Neuronal stem cell (in vitro differentiated cells): ENCODE measurements around the gene SEC23A.

ENCODE experiments used
- DNase-seq: peaks from one replicate; pipeline ENCODE4 v3.0.0-alpha.2; 2013; ENCODE audit warnings: low spot score
- H2AFZ ChIP-seq: one replicate; pipeline ENCODE4 v1.6.1; 2013; ENCODE audit warnings: mild to moderate bottlenecking, low read length, inconsistent platforms
- H2AK5ac ChIP-seq: 2 replicates; pipeline ENCODE4 v1.6.1; 2013; ENCODE audit warnings: low read depth, mild to moderate bottlenecking, inconsistent platforms, low read length, moderate library complexity, mixed read lengths
- H2BK120ac ChIP-seq: 2 replicates; pipeline ENCODE4 v1.6.1; 2013; ENCODE audit warnings: low read depth, mild to moderate bottlenecking, inconsistent platforms, low read length, moderate library complexity, mixed read lengths
- H2BK12ac ChIP-seq: one replicate; pipeline ENCODE4 v1.6.1; 2013; ENCODE audit warnings: low read length, inconsistent platforms
- H2BK15ac ChIP-seq: 2 replicates; pipeline ENCODE4 v1.6.1; 2013; ENCODE audit warnings: mild to moderate bottlenecking, low read length, inconsistent platforms, mixed read lengths
- H2BK5ac ChIP-seq: one replicate; pipeline ENCODE4 v1.6.1; 2013; ENCODE audit warnings: inconsistent platforms, mild to moderate bottlenecking, low read length, moderate library complexity
- H3K14ac ChIP-seq: one replicate; pipeline ENCODE4 v1.6.1; 2013; ENCODE audit warnings: low read length, inconsistent platforms
- H3K18ac ChIP-seq: 2 replicates; pipeline ENCODE4 v1.6.1; 2013; ENCODE audit warnings: low read length, inconsistent platforms
- H3K23ac ChIP-seq: 2 replicates; pipeline ENCODE4 v1.6.1; 2013; ENCODE audit warnings: low read depth, mild to moderate bottlenecking, mixed read lengths, low read length, inconsistent platforms; ENCODE audit not compliant: poor library complexity
- H3K27ac ChIP-seq: replicated peaks from 3 replicates; pipeline ENCODE4 v1.5.1; 2013; ENCODE audit warnings: low read length, inconsistent platforms
- H3K27me3 ChIP-seq, 3 experiments: 2 replicates each; pipeline ENCODE4 v1.6.1; 2013; ENCODE audit warnings: low read length in 3 of 3, mild to moderate bottlenecking in 2 of 3, inconsistent platforms in 1 of 3, low read depth in 1 of 3, mixed read lengths in 1 of 3, moderate library complexity in 1 of 3; ENCODE audit not compliant: control insufficient read depth in 3 of 3, insufficient read depth in 3 of 3
- H3K36me3 ChIP-seq, 2 donors: replicated peaks in 1 of 2; 2 replicates each; pipeline ENCODE4 v1.6.1; 2013; ENCODE audit warnings: low read length in 2 of 2; ENCODE audit not compliant: control insufficient read depth in 2 of 2, insufficient read depth in 2 of 2
- H3K4ac ChIP-seq: 2 replicates; pipeline ENCODE4 v1.6.1; 2013; ENCODE audit warnings: inconsistent platforms, mild to moderate bottlenecking, low read length, moderate library complexity
- H3K4me1 ChIP-seq, 2 donors: 1 replicate in 1 of 2; 2 replicates in 1 of 2; pipeline ENCODE4 v1.6.1; 2013; ENCODE audit warnings: low read length in 2 of 2, low read depth in 1 of 2; ENCODE audit not compliant: control insufficient read depth in 2 of 2, insufficient read depth in 1 of 2
- H3K4me2 ChIP-seq: one replicate; pipeline ENCODE4 v1.6.1; 2013; ENCODE audit warnings: mild to moderate bottlenecking, low read length, inconsistent platforms; ENCODE audit not compliant: insufficient read depth, poor library complexity, severe bottlenecking
- H3K4me3 ChIP-seq, 2 donors: 2 replicates each; pipeline ENCODE4 v1.5.1; 2013; ENCODE audit warnings: low read length in 2 of 2, mild to moderate bottlenecking in 2 of 2, inconsistent platforms in 1 of 2, moderate library complexity in 1 of 2
- H3K79me1 ChIP-seq: one replicate; pipeline ENCODE4 v1.6.1; 2013; ENCODE audit warnings: low read depth, mild to moderate bottlenecking, inconsistent platforms, low read length, moderate library complexity
- H3K9ac ChIP-seq: one replicate; pipeline ENCODE4 v1.6.1; 2013; ENCODE audit warnings: mild to moderate bottlenecking, low read depth, low read length, inconsistent platforms; ENCODE audit not compliant: poor library complexity
- H3K9me3 ChIP-seq, 2 donors: replicated peaks in 1 of 2; 2 replicates each; pipeline versions ENCODE3 to v1.6.1; 2013; ENCODE audit warnings: low read length in 2 of 2, mild to moderate bottlenecking in 2 of 2, inconsistent platforms in 1 of 2, low read depth in 1 of 2, mixed read lengths in 1 of 2, moderate library complexity in 1 of 2; ENCODE audit not compliant: control insufficient read depth in 2 of 2, insufficient read depth in 1 of 2
- H4K8ac ChIP-seq: one replicate; pipeline ENCODE4 v1.6.1; 2013; ENCODE audit warnings: low read depth, mild to moderate bottlenecking, inconsistent platforms, low read length, moderate library complexity
- H4K91ac ChIP-seq: one replicate; pipeline ENCODE4 v1.6.1; 2013; ENCODE audit warnings: low read length, low read depth, mild to moderate bottlenecking, inconsistent platforms; ENCODE audit not compliant: poor library complexity
- WGBS, 2 donors: extraction: QIAGEN DNeasy Blood & Tissue Kit; methylation state at CpG; one replicate each; pipeline ENCODE4 v1.1.7; 2013; ENCODE audit warnings: missing lambda C conversion rate in 2 of 2, mixed read lengths in 1 of 2; ENCODE audit not compliant: insufficient read length in 2 of 2, insufficient replicate concordance in 1 of 2; ENCODE audit errors: extremely low coverage in 2 of 2; 5-methylcytosine and 5-hydroxymethylcytosine counted together

The SEC23A gene

DNA sequence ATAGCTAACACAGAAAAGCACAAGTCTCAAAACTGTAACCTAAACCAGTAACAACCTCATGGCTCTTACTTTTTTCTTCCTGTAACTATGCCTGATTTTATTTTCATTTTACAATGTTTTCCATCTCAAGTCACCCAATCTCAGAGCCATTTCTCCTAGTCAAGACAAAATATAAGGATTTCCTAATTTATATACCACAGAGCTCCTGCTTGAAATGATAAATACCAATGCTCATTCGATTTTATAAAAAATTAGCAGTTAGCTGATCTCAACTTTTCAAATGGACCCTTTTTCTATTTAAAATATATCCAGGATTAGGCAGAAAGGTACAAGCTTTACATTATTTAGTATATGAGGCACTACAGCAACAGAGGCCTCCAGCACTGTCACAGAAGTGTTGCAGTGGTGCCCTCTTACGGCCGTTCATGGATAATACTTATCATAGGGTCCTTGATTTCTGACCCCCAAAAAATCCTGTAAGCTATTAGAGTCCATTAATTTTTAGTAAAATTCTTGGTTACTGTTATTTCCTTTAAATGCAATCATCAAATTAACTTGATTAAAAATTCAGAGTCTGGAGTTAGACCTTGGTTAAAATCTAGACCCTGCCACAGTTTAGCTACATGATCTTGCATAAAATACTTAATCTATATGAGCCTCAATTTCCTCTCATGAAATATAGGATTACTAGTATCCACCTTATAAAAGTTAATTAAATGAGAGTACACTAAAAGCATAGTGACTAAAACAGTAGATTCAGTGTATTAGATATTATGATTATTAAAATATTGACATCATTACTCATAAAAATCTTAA, 68.3 kb downstream of the SEC23A start:
- no peak overlapping the region for H2AFZ ChIP-seq
- H2BK120ac ChIP-seq, result no peak overlapping the region
- no peak overlapping the region for H3K23ac ChIP-seq
- peaks cover 11 to 83% of the 10 kb centered on the region in 2 donors for H3K36me3 ChIP-seq
- no peak overlapping the region for H2BK12ac ChIP-seq
- no peak overlapping the region for H3K18ac ChIP-seq
- no peak overlapping the region for H2BK5ac ChIP-seq
- no peaks in the 10 kb centered on the region for H3K9me3 ChIP-seq
- H4K8ac ChIP-seq, result no peak overlapping the region
- no peak overlapping the region for H3K14ac ChIP-seq
- no CpG with 5 or more reads among the region's 3 CpGs for WGBS, 2 donors
- H3K4ac ChIP-seq, result no peak overlapping the region
- no peaks in the 10 kb centered on the region for H3K27me3 ChIP-seq
- no peak overlapping the region for H2AK5ac ChIP-seq
- DNase-seq, result no peak
- H3K4me3 ChIP-seq, result no peak overlapping the region
- no peak overlapping the region for H2BK15ac ChIP-seq
- H3K9ac ChIP-seq, result no peak overlapping the region
- no peak overlapping the region for H3K27ac ChIP-seq
- peaks cover 2 to 12% of the 10 kb centered on the region in 2 donors for H3K4me1 ChIP-seq
- H3K4me2 ChIP-seq, result no peak overlapping the region
- no peaks in the 10 kb centered on the region for H3K79me1 ChIP-seq
- no peak overlapping the region for H4K91ac ChIP-seq

DNA sequence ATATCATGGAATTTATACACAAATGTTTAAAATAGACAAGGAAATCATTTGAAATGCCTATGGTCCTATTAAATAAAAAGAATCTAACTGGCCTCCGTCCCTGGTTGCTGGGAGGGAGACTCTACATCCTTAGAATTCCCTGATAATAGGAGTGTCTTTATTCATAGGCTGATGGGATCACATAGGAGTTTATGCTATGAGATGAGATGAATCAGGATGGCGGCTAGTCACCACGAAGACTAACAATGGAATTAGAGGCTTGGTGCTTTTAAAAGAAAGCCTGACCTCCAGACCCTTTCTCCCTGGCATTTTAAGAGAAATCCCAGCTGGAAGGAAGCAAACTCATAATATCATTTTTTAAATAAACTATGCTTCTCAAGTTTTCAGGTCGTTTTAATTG, 69.7 kb downstream of the SEC23A start:
- no CpG with 5 or more reads among the region's 4 CpGs for WGBS, 2 donors

DNA sequence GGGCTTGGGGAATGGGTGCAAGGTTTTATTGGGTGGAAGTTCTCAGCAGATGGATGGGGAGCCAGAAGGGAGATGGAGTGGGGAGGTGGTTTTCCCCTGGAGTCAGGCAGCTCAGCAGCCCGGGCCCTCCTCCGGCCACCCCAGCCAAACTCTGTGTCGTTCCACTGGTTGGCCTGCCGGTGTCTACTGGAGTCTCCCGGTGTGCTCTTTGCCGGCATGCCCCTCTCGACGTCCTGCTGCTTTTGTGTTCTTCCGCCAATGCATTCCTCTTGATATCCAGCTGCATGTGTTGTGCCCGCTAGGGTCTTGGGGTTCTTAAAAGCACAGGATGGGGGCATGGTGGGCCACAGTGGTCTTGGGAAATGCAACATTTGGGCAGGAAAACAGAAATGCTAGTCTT, 72.8 kb downstream of the SEC23A start:
- no CpG with 5 or more reads among the region's 10 CpGs for WGBS, 2 donors
- H2BK12ac ChIP-seq, result no peak overlapping the region
- no peak overlapping the region for H4K91ac ChIP-seq
- no peak overlapping the region for H2BK15ac ChIP-seq
- no peak for DNase-seq
- H3K27ac ChIP-seq, result no peak overlapping the region
- H2BK5ac ChIP-seq, result peak overlapping the region; percentile 53
- no peak overlapping the region for H2BK120ac ChIP-seq
- no peak overlapping the region for H3K4ac ChIP-seq
- peaks cover 8 to 47% of the 10 kb centered on the region in 2 donors for H3K36me3 ChIP-seq
- H3K4me1 ChIP-seq, result peaks cover 4 to 12% of the 10 kb centered on the region in 2 donors
- no peak overlapping the region for H3K18ac ChIP-seq
- H3K23ac ChIP-seq, result no peak overlapping the region
- H3K27me3 ChIP-seq, result no peaks in the 10 kb centered on the region
- no peak overlapping the region for H3K4me3 ChIP-seq
- H3K9ac ChIP-seq, result peak overlapping the region; percentile 36
- no peak overlapping the region for H2AK5ac ChIP-seq
- no peak overlapping the region for H3K14ac ChIP-seq
- H3K79me1 ChIP-seq, result no peaks in the 10 kb centered on the region
- H2AFZ ChIP-seq, result no peak overlapping the region
- H3K4me2 ChIP-seq, result no peak overlapping the region
- no peak overlapping the region for H4K8ac ChIP-seq
- H3K9me3 ChIP-seq, result no peaks in the 10 kb centered on the region

More for the DNA sequence above, 69.7 kb downstream of the SEC23A start:
- H4K91ac ChIP-seq, result no peak overlapping the region
- H3K4me1 ChIP-seq, result peaks cover 2 to 12% of the 10 kb centered on the region in 2 donors
- H2BK12ac ChIP-seq, result no peak overlapping the region
- DNase-seq, result peak; percentile 41
- no peak overlapping the region for H3K23ac ChIP-seq
- H3K79me1 ChIP-seq, result no peaks in the 10 kb centered on the region
- H3K9me3 ChIP-seq, result no peaks in the 10 kb centered on the region
- H3K4me3 ChIP-seq, result no peak overlapping the region
- peak overlapping the region; percentile 5 for H2AFZ ChIP-seq
- no peak overlapping the region for H4K8ac ChIP-seq
- no peak overlapping the region for H2BK15ac ChIP-seq
- no peak overlapping the region for H2BK5ac ChIP-seq
- no peak overlapping the region for H3K4me2 ChIP-seq
- H3K27ac ChIP-seq, result no peak overlapping the region
- no peak overlapping the region for H3K4ac ChIP-seq
- no peak overlapping the region for H2BK120ac ChIP-seq
- no peak overlapping the region for H3K14ac ChIP-seq
- no peaks in the 10 kb centered on the region for H3K27me3 ChIP-seq
- no peak overlapping the region for H3K9ac ChIP-seq
- no peak overlapping the region for H2AK5ac ChIP-seq
- no peak overlapping the region for H3K18ac ChIP-seq
- peaks cover 10 to 78% of the 10 kb centered on the region in 2 donors for H3K36me3 ChIP-seq

DNA sequence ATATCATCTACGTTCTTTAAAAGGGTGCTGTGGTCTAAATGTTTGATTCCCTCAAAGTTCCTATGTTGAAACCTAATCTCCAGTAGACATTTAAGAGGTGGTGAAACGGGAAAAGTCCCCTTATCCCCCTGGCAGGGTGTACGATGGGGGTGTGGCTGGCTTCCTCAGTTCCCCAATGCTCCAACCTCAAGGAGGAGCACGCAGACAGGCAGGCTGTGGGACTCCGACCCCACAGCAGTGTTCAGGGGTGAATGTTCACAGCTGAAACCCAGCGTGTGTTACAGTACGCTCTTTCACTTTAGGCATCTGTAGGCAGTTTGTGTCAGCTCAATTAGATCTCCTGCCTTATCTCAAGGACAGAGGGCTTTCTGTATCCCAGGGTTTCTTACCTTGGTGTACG, 73.2 kb downstream of the SEC23A start:
- Histone ChIP-seq H3K4ac (no peak overlapping the region), H3K9me3 (no peaks in the 10 kb centered on the region), H2BK120ac (no peak overlapping the region), H3K9ac (no peak overlapping the region), H3K18ac (no peak overlapping the region), H3K4me1 (peaks cover 4 to 12% of the 10 kb centered on the region in 2 donors), H2AFZ (no peak overlapping the region), H3K36me3 (peaks cover 8 to 43% of the 10 kb centered on the region in 2 donors), H4K8ac (no peak overlapping the region), H3K4me3 (no peak overlapping the region), H3K27ac (no peak overlapping the region), H2BK5ac (peak overlapping the region; percentile 53), H2BK12ac (no peak overlapping the region), H3K23ac (no peak overlapping the region), H3K4me2 (no peak overlapping the region), H3K14ac (no peak overlapping the region), H2AK5ac (no peak overlapping the region), H3K27me3 (no peaks in the 10 kb centered on the region), H2BK15ac (no peak overlapping the region), H4K91ac (no peak overlapping the region), H3K79me1 (no peaks in the 10 kb centered on the region)
- no peak for DNase-seq
- no CpG with 5 or more reads among the region's 8 CpGs for WGBS, 2 donors
